ENCODE data around the gene ZBTB46.

The ZBTB46 gene

DNA sequence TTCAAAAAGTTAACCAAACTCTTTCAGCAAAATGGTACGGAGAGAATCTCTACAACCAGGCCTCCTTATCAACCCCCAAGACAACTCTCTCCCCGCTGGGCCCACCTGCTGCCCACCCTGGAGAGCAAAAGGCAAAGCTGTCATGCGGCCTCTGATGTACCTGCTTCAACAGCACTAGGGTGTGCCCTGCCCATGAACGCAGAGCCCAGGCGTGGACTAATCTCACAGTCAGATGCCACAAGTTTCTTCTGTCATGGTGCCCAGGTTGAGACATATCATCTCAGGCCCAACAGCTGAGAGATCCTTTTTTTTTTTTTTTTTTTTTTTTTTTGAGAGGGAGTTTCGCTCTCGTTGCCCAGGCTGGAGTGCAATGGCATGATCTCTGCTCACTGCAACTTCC lies 65.2 kb downstream of the ZBTB46 start:
- H3K4me3 ChIP-seq (ENCODE audit: low read depth in 1 of 2, low read length in 2 of 2), result no peak overlapping the region
- no peaks in the 10 kb centered on the region for H3K4me1 ChIP-seq (ENCODE audit: insufficient read depth, low read length)
- H3K27ac ChIP-seq (ENCODE audit: low read depth, low read length), result no peak overlapping the region
- H3K9me3 ChIP-seq (ENCODE audit: low read length), result no peaks in the 10 kb centered on the region
- H3K36me3 ChIP-seq (ENCODE audit: insufficient read depth, low read length), result peaks cover 6% of the 10 kb centered on the region
- no peak overlapping the region for H3K9ac ChIP-seq (ENCODE audit: low read length)
- H3K27me3 ChIP-seq (ENCODE audit: control insufficient read depth in 1 of 2, insufficient read depth in 2 of 2, low read length in 2 of 2), result no peaks in the 10 kb centered on the region

DNA sequence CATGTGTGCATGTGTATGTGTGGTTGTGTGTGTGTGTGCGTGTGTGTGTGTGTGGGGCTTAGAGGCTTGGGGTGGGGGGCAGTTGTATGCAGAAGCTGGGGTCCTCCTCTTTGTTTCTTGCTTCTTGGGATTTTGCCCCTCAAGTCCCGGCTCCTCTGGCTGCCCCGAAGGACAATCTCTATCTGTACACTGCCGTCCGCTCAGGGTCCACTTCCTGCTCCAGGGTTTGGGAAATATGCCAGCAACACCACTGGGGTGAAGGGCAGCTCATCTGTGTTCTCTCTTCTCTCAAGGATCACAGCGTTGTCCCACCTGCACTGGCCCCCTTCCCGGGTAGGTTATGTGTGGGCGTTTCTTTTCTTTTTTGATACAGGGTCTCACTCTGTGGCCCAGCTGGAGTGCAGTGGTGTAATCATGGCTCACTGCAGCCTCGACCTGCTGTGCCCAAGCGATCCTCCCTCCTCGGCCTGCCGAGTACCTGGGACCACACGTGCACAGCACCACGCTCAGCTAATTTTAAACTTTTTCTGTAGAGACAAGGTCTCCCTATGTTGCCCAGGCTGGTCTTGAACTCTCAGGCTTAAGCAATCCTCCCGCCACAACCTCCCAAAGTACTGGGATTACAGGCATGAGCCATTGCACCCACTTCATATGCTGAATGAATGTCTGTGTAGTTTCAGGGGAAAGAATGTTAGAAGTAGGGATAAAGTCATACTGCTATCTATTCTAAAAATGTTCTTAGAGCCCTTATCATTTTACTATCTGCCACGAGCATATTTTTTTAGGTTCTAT lies 65.8 kb downstream of the ZBTB46 start:
- Histone ChIP-seq H3K4me3 (ENCODE audit: low read depth in 1 of 2, low read length in 2 of 2) (no peak overlapping the region), H3K9me3 (ENCODE audit: low read length) (no peaks in the 10 kb centered on the region), H3K27ac (ENCODE audit: low read depth, low read length) (no peak overlapping the region), H3K36me3 (ENCODE audit: insufficient read depth, low read length) (peaks cover 6% of the 10 kb centered on the region), H3K4me1 (ENCODE audit: insufficient read depth, low read length) (no peaks in the 10 kb centered on the region), H3K27me3 (ENCODE audit: control insufficient read depth in 1 of 2, insufficient read depth in 2 of 2, low read length in 2 of 2) (no peaks in the 10 kb centered on the region), H3K9ac (ENCODE audit: low read length) (no peak overlapping the region)

DNA sequence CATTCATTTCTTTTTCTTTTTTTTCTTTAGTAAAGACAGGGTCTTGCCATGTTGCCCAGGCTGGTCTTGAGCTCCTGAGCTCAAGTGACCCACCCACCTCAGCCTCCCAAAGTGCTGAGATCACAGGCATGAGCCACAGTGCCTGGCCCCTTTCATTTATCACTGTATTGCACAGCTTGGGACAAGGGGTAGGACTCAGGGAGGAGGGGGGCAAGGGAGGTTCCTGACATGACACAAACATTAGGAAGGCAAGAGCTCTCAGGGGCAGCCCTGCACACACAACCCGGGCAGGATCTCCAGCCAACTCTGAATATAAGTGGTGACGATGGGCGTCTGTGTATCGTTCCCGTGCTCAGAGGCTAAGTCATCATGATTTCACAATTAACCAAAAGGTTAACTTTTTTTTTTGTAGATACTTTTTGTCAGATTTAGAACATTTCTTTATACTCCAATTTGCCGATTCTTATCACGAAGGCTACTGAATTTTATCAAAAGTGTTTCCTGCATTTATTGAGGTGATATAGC lies 71.6 kb downstream of the ZBTB46 start:
- H3K4me1 ChIP-seq (ENCODE audit: insufficient read depth, low read length), result no peaks in the 10 kb centered on the region

DNA sequence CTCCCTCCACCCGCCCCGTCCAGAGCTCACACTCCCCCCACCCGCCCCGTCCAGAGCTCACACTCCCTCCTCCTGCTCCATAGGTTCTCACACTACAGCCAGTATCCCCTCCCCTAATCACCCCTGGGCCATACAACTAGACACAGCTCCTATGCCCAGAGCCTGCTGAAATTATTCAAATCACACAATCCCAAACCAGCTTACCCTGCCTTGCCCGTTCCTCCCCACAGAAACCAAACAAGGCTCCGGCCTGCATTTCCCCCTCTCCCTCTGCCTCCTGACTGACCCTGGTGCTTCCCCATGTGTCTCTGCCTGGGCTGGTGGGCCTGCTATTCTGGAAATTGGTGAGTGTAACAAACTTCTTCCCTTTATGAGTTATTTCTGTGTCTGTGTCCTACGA lies 72.9 kb downstream of the ZBTB46 start:
- no peak overlapping the region for H3K9ac ChIP-seq (ENCODE audit: low read length)
- no peak overlapping the region for H3K4me3 ChIP-seq (ENCODE audit: low read depth in 1 of 2, low read length in 2 of 2)
- no peaks in the 10 kb centered on the region for H3K27me3 ChIP-seq (ENCODE audit: control insufficient read depth in 1 of 2, insufficient read depth in 2 of 2, low read length in 2 of 2)
- H3K9me3 ChIP-seq (ENCODE audit: low read length), result no peaks in the 10 kb centered on the region
- no peak overlapping the region for H3K27ac ChIP-seq (ENCODE audit: low read depth, low read length)
- no peaks in the 10 kb centered on the region for H3K4me1 ChIP-seq (ENCODE audit: insufficient read depth, low read length)
- no peaks in the 10 kb centered on the region for H3K36me3 ChIP-seq (ENCODE audit: insufficient read depth, low read length)

More for the DNA sequence above, 71.6 kb downstream of the ZBTB46 start:
- Histone ChIP-seq H3K9ac (ENCODE audit: low read length) (no peak overlapping the region), H3K27me3 (ENCODE audit: control insufficient read depth in 1 of 2, insufficient read depth in 2 of 2, low read length in 2 of 2) (no peaks in the 10 kb centered on the region), H3K27ac (ENCODE audit: low read depth, low read length) (no peak overlapping the region), H3K36me3 (ENCODE audit: insufficient read depth, low read length) (no peaks in the 10 kb centered on the region), H3K9me3 (ENCODE audit: low read length) (no peaks in the 10 kb centered on the region), H3K4me3 (ENCODE audit: low read depth in 1 of 2, low read length in 2 of 2) (no peak overlapping the region)

DNA sequence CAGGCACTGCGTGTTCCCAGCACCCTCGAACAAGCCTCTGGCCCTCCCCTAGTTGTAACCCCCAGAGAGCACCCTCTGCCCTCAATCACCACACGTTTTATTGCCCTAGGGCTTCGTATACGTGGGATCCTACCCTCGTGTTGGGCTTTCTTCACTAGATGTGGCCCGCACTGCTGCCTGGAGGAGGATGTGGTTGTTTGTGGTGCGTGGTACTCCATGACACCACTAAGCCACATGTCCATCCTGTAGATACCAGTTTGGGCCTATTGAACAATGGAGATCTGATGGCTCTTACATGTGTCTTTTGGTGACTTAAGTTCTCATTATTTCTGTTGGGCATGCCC lies 74.4 kb downstream of the ZBTB46 start:
- Histone ChIP-seq H3K9ac (ENCODE audit: low read length) (no peak overlapping the region), H3K4me3 (ENCODE audit: low read depth in 1 of 2, low read length in 2 of 2) (no peak overlapping the region), H3K27me3 (ENCODE audit: control insufficient read depth in 1 of 2, insufficient read depth in 2 of 2, low read length in 2 of 2) (no peaks in the 10 kb centered on the region), H3K4me1 (ENCODE audit: insufficient read depth, low read length) (no peaks in the 10 kb centered on the region), H3K9me3 (ENCODE audit: low read length) (no peaks in the 10 kb centered on the region), H3K36me3 (ENCODE audit: insufficient read depth, low read length) (no peaks in the 10 kb centered on the region), H3K27ac (ENCODE audit: low read depth, low read length) (no peak overlapping the region)

DNA sequence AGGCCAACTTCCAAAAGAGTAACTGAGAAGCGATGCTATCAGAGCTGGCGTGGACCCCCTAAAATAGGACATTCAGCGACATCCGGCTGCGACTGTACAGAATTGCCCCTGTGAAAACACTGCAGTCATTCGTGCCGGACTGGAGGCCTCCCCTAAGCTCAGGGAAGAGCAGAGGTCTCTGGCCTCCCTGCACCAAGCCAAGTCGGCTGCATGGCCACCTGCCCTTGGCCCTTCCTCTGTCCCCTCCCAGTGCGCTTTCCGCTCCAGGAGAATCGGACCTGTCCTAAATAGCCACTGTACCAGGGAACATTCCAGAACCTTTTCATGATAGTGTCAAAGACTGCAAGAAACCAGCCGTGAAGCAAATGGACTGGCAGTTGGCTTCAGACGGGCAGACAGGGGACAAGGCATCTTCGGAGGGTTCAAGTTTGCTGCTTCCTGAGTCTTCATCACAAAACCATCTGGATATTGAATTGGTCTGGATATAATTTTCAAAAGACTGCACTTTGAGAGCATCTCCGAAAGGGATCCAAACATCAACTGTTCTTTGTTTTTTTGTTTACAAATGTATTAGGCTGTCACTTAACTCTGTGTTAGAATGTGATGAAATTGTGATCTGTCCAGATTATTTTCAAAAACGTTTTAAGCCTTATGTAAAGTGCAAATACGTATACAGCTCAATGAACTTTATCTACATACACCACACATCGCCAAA lies 75.0 kb downstream of the ZBTB46 start:
- no peak overlapping the region for H3K27ac ChIP-seq (ENCODE audit: low read depth, low read length)
- no peak overlapping the region for H3K9ac ChIP-seq (ENCODE audit: low read length)
- no peaks in the 10 kb centered on the region for H3K9me3 ChIP-seq (ENCODE audit: low read length)
- H3K4me3 ChIP-seq (ENCODE audit: low read depth in 1 of 2, low read length in 2 of 2), result no peak overlapping the region
- no peaks in the 10 kb centered on the region for H3K36me3 ChIP-seq (ENCODE audit: insufficient read depth, low read length)
- H3K4me1 ChIP-seq (ENCODE audit: insufficient read depth, low read length), result no peaks in the 10 kb centered on the region
- no peaks in the 10 kb centered on the region for H3K27me3 ChIP-seq (ENCODE audit: control insufficient read depth in 1 of 2, insufficient read depth in 2 of 2, low read length in 2 of 2)

DNA sequence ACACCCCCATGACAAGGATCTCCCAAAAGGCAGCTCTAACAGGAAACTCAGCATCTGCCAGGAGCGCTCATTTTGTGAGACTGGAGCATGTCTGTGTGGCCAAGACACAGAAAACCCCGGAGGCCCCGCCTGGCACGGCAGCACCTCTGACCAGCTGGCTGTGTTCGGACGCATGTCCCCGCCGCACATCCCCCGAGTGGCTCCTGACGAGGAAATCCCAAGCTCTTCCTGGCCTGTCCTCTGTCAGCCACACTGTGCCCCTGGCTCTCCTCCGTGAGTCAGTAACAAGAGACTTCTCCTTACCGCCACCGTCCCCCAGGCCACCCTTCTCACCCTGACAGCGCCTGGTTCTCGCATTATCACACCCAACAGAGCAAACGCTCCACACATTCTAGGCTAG lies 77.1 kb downstream of the ZBTB46 start:
- Histone ChIP-seq H3K9me3 (ENCODE audit: low read length) (no peaks in the 10 kb centered on the region), H3K36me3 (ENCODE audit: insufficient read depth, low read length) (no peaks in the 10 kb centered on the region), H3K9ac (ENCODE audit: low read length) (no peak overlapping the region), H3K27me3 (ENCODE audit: control insufficient read depth in 1 of 2, insufficient read depth in 2 of 2, low read length in 2 of 2) (no peaks in the 10 kb centered on the region), H3K4me3 (ENCODE audit: low read depth in 1 of 2, low read length in 2 of 2) (no peak overlapping the region), H3K27ac (ENCODE audit: low read depth, low read length) (no peak overlapping the region), H3K4me1 (ENCODE audit: insufficient read depth, low read length) (no peaks in the 10 kb centered on the region)

DNA sequence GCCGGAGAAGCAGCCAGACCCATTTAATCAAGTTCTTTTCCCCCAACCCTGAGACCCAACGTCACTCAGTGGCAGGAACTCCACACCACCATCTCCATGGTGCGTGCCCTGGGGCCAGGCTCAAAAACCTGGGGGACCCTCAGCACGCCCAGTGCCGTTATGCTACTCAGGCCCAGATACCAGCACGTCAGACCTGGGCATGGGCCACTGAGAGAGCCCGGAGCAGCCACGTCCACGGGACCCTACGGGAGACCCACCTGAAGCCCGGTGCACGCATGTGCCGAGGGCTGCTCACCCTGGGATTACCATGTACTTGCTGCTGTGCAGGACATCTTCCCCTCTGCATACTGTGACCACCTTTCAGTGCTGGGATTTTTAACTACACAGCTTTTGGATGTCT lies 77.7 kb downstream of the ZBTB46 start:
- Histone ChIP-seq H3K4me1 (ENCODE audit: insufficient read depth, low read length) (no peaks in the 10 kb centered on the region), H3K27ac (ENCODE audit: low read depth, low read length) (no peak overlapping the region), H3K36me3 (ENCODE audit: insufficient read depth, low read length) (no peaks in the 10 kb centered on the region), H3K9ac (ENCODE audit: low read length) (no peak overlapping the region), H3K27me3 (ENCODE audit: control insufficient read depth in 1 of 2, insufficient read depth in 2 of 2, low read length in 2 of 2) (no peaks in the 10 kb centered on the region), H3K4me3 (ENCODE audit: low read depth in 1 of 2, low read length in 2 of 2) (no peak overlapping the region), H3K9me3 (ENCODE audit: low read length) (no peaks in the 10 kb centered on the region)

DNA sequence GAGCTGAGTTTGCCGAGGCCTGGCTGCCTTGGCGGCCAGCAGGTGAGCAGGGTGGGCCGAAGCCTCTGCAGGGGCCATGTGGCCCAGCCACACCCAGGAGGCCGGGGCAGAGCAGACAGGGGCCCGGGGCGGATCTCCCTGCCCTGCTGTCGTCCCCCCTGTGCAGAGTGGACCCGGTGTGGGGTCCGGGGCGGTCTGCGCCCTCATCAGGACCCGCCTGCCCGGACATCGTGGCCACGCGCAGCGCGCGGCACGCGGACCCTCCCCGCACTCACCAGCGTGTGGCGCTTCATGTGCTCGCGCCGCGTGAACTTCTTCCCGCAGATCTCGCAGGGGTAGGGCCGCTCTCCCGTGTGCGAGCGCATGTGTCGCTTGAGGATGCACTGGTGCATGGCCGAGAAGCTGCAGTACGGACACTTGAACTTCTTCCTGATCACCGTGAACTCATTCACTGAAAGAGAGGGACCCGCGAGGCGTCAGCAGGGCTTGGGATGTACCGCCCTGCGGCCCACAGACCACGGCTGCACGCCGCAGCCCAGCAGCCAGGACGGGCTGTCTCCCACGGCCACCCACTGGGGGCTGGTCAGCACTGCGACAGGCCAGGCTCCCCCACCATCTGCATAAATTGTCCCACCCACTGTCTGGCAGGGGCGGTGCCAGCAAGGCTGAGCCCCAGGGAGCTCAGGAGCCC lies 78.5 kb downstream of the ZBTB46 start:
- Histone ChIP-seq H3K27ac (ENCODE audit: low read depth, low read length) (no peak overlapping the region), H3K4me1 (ENCODE audit: insufficient read depth, low read length) (no peaks in the 10 kb centered on the region), H3K36me3 (ENCODE audit: insufficient read depth, low read length) (no peaks in the 10 kb centered on the region), H3K4me3 (ENCODE audit: low read depth in 1 of 2, low read length in 2 of 2) (no peak overlapping the region), H3K9me3 (ENCODE audit: low read length) (no peaks in the 10 kb centered on the region), H3K27me3 (ENCODE audit: control insufficient read depth in 1 of 2, insufficient read depth in 2 of 2, low read length in 2 of 2) (no peaks in the 10 kb centered on the region), H3K9ac (ENCODE audit: low read length) (no peak overlapping the region)

DNA sequence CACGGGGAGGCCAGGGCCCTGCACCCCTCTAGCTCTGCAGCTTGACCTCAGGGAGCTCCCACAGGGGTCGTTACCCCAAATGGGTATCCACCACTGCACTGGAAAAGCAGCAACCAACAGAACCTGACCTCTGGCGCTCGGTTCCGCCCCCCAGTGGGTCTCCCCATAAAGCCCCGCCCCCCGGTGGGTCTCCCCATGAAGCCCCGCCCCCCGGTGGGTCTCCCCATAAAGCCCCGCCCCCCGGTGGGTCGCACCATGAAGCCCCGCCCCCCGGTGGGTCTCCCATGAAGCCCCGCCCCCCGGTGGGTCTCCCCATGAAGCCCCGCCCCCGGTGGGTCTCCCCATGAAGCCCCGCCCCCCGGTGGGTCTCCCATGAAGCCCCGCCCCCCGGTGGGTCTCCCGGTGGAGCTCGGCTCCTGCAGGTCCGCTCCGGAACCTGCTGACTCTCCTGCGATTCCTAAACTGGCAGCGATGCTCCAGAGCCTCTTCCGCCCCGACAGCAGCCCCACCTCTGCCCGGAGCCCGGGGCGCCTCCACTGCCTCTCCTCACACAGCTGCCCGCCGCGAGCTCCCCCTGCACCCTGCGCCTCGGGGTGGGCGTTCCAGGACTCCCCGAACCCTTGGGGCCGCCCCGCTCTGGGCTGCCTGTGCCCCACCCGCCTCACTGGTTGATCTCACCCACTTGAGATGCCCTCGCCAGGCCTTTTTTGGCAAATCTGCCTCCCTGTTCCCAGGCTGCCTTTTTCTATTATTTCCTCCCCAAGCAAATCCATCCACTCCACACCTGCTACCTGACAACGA lies 79.4 kb downstream of the ZBTB46 start:
- no peaks in the 10 kb centered on the region for H3K4me1 ChIP-seq (ENCODE audit: insufficient read depth, low read length)
- no peaks in the 10 kb centered on the region for H3K9me3 ChIP-seq (ENCODE audit: low read length)
- H3K4me3 ChIP-seq (ENCODE audit: low read depth in 1 of 2, low read length in 2 of 2), result no peak overlapping the region
- no peak overlapping the region for H3K27ac ChIP-seq (ENCODE audit: low read depth, low read length)
- no peaks in the 10 kb centered on the region for H3K36me3 ChIP-seq (ENCODE audit: insufficient read depth, low read length)
- no peak overlapping the region for H3K9ac ChIP-seq (ENCODE audit: low read length)
- H3K27me3 ChIP-seq (ENCODE audit: control insufficient read depth in 1 of 2, insufficient read depth in 2 of 2, low read length in 2 of 2), result no peaks in the 10 kb centered on the region
